ENCODE results near the gene ALK. TPM values are rescaled to one million over a fixed set of nuclear protein-coding genes. Genes with fewer than 3 reads are reported as not detected.

Gene ALK
- total RNA-seq, 1 donor from 2014 or later: 1.1 TPM

DNA sequence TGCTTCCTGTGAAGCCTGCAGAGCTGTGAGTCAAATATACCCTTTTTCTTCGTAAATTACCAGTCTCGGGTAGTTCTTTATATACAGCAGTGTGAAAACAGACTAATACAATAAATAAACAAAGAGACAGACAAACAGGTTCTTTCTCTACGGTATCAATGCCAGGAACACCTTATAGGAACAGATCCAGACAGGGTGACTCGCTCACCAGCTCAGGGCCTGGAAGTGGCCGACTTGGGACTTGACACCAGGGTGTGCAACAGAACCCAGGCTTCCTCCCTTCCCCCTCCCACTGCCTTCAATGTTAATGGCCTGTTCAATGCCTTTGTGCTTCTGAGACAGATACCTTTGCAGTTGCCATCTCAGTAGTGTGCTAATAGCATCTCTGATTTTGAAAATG is 309.5 kb downstream of the ALK start:
- Histone ChIP-seq H3K9me3 (no peaks in the 10 kb centered on the region), H3K36me3 (no peaks in the 10 kb centered on the region), H3K27me3 (ENCODE audit: low read depth) (no peaks in the 10 kb centered on the region), H3K27ac (no peak overlapping the region), H3K4me1 (no peaks in the 10 kb centered on the region), H3K4me3 (no peak overlapping the region)
- TF ChIP-seq, protein P1, sequence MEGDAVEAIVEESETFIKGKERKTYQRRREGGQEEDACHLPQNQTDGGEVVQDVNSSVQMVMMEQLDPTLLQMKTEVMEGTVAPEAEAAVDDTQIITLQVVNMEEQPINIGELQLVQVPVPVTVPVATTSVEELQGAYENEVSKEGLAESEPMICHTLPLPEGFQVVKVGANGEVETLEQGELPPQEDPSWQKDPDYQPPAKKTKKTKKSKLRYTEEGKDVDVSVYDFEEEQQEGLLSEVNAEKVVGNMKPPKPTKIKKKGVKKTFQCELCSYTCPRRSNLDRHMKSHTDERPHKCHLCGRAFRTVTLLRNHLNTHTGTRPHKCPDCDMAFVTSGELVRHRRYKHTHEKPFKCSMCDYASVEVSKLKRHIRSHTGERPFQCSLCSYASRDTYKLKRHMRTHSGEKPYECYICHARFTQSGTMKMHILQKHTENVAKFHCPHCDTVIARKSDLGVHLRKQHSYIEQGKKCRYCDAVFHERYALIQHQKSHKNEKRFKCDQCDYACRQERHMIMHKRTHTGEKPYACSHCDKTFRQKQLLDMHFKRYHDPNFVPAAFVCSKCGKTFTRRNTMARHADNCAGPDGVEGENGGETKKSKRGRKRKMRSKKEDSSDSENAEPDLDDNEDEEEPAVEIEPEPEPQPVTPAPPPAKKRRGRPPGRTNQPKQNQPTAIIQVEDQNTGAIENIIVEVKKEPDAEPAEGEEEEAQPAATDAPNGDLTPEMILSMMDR (IDR thresholded peaks at IDR 0.05): no peak
- no peak for DNase-seq
- no peak for ATAC-seq
- intact Hi-C loops (cut with DNase I): no loop called here

DNA sequence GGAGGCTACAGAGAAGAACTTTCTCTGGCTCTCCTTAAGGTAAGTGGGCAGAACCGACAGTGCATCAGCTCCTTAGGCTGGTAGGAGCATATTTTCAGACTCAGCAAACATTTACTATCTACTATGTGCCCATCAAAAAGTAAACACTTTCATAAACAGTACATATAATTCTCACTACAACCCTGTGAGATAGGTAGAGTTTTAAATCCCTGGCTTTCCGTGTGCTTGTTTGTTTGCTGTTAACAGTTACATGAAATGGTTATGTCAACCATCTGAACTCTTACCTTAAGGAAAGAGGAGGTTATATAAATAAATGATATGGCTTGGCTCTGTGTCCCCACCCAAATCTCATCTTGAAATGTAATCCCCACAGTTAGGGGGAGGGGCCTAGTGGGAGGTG is 310.1 kb downstream of the ALK start:
- no peaks in the 10 kb centered on the region for H3K4me1 ChIP-seq
- H3K4me3 ChIP-seq: no peak overlapping the region
- DNase-seq (no peak), ATAC-seq (no peak)
- intact Hi-C loops (cut with DNase I): no loop called here
- no peaks in the 10 kb centered on the region for H3K36me3 ChIP-seq
- H3K27ac ChIP-seq: no peak overlapping the region
- TF ChIP-seq, protein P1 (IDR thresholded peaks at IDR 0.05): no peak
- no peaks in the 10 kb centered on the region for H3K27me3 ChIP-seq (ENCODE audit: low read depth)
- H3K9me3 ChIP-seq: no peaks in the 10 kb centered on the region

DNA sequence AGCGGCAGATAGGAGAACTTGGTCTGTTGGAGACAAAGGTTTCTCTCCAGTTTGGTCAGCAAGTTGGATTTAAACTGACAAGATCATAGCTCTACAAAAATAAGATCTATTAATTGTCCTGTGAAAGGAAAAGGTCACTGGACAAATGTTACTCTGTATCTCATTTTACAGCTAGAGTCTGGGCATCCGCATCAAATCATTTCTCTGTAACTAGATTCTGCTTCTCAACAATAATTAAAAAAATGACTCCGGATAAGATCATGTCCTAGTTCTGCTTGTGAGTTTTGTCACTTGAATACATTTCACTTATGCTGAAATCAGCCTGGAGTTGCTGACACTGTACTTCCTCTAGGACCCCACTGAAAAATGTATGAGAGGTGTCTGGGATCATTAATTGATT is 310.8 kb downstream of the ALK start:
- H3K27ac ChIP-seq: no peak overlapping the region
- no peaks in the 10 kb centered on the region for H3K27me3 ChIP-seq (ENCODE audit: low read depth)
- no peaks in the 10 kb centered on the region for H3K36me3 ChIP-seq
- TF ChIP-seq, protein P1 (IDR thresholded peaks at IDR 0.05): no peak
- no peak overlapping the region for H3K4me3 ChIP-seq
- DNase-seq (no peak), ATAC-seq (no peak)
- intact Hi-C loops (cut with DNase I): no loop called here
- H3K9me3 ChIP-seq: no peaks in the 10 kb centered on the region
- H3K4me1 ChIP-seq: no peaks in the 10 kb centered on the region

DNA sequence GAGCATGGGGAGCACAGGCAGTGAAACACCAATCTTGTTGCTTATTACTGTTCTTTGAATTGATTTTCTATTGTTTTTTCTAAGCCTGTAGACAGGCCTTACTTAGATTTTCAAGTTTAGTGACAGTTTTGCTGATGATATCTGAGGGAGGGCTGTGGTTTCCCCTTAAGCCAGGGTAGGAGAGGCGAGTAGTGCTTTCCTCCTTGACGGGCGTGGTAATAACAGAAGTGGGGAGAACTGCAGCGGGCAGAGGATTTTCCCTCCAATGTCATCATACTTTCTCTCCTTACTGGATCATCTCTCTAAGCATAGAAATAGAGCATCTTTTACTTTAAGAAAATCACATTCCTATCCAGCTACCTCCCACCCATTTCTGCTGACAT is 314.4 kb downstream of the ALK start:
- Histone ChIP-seq H3K27me3 (ENCODE audit: low read depth) (no peaks in the 10 kb centered on the region), H3K9me3 (no peaks in the 10 kb centered on the region), H3K36me3 (no peaks in the 10 kb centered on the region), H3K4me1 (no peaks in the 10 kb centered on the region), H3K27ac (no peak overlapping the region), H3K4me3 (no peak overlapping the region)
- no peak for DNase-seq
- no peak for ATAC-seq
- TF ChIP-seq, protein P1 (IDR thresholded peaks at IDR 0.05): no peak
- intact Hi-C loops (cut with DNase I): no loop called here

DNA sequence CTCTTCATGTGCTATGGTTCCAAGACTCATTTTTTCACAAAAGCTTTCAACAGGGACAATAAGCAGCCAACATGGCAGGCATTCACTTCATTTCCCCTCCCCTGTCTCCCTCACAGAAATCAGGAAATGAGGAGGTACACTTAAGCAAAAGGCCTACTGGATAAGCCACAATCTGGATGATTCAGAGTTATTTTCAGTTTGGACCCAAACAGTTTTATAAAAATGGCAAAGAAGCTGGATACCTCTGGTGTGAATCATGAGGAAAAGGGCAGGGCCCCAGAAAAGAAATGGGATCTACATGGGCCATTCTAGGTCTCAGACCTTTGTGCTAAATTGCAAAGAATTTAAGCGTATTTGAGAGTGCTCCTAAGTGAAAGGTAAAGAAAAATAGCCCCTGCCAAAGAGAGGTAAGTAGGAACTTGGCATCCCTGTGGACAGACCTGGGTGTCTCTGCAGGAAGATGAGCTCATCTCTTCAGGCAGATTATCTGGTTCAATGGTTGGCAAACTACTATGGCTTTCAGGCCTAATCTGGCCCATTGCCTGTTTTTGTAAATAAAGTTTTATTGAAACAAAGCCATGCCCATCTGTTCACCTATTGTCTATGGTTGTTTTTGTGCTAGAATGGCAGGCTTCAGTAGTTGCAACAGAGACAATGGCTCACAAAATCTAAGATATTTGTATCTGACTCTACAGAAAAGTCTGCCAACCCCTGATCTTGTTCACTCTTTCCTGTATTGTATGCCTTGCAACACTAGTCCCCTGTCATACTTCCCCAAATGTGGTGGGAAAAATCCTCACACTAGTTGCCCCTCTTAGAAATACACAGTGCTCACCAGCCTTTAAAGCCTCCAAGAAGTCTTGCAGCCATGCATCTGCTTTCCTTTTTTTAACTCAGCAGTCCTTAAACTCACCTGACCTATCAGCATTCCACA is 315.0 kb downstream of the ALK start:
- TF ChIP-seq, protein P1 (IDR thresholded peaks at IDR 0.05): no peak
- ATAC-seq (no peak), DNase-seq (no peak)
- H3K4me3 ChIP-seq: no peak overlapping the region
- intact Hi-C loops (cut with DNase I): no loop called here
- H3K36me3 ChIP-seq: no peaks in the 10 kb centered on the region
- H3K4me1 ChIP-seq: no peaks in the 10 kb centered on the region
- H3K27me3 ChIP-seq (ENCODE audit: low read depth): no peaks in the 10 kb centered on the region
- H3K27ac ChIP-seq: no peak overlapping the region
- H3K9me3 ChIP-seq: no peaks in the 10 kb centered on the region
